Liver (tissue), 9 donors: Measurements from ENCODE around the gene TSHZ2. TPM values are rescaled to one million over a fixed set of nuclear protein-coding genes. Genes with fewer than 3 reads are reported as not detected.

Experiments used
- DNase-seq: peaks from one replicate; pipeline ENCODE4 v3.0.0-alpha.2; 2017; ENCODE audit warnings: low spot score
- H3K27ac ChIP-seq, 2 donors: one replicate each; pipeline ENCODE4 v1.7.0; 2013; ENCODE audit warnings: inconsistent platforms in 2 of 2, low read length in 2 of 2, control low read depth in 1 of 2, low read depth in 1 of 2, mild to moderate bottlenecking in 1 of 2
- H3K27me3 ChIP-seq, 4 donors: one replicate each; pipeline versions ENCODE4 v1.6.1 to v1.7.0; 2013; ENCODE audit warnings: low read length in 3 of 4, inconsistent platforms in 1 of 4, mild to moderate bottlenecking in 1 of 4, moderate library complexity in 1 of 4; ENCODE audit not compliant: control insufficient read depth in 4 of 4, insufficient read depth in 4 of 4
- H3K36me3 ChIP-seq, 4 donors: one replicate each; pipeline versions ENCODE4 v1.6.1 to v1.7.0; 2013; ENCODE audit warnings: low read length in 3 of 4, mild to moderate bottlenecking in 3 of 4, low read depth in 1 of 4, moderate library complexity in 1 of 4; ENCODE audit not compliant: control insufficient read depth in 4 of 4, insufficient read depth in 3 of 4
- H3K4me1 ChIP-seq, 4 donors: one replicate each; pipeline versions ENCODE4 v1.6.1 to v1.7.0; 2013; ENCODE audit warnings: low read length in 3 of 4, mild to moderate bottlenecking in 3 of 4, moderate library complexity in 1 of 4; ENCODE audit not compliant: control insufficient read depth in 4 of 4, insufficient read depth in 4 of 4
- H3K4me3 ChIP-seq, 3 donors: one replicate each; pipeline versions ENCODE4 v1.6.1 to v1.7.0; 2013; ENCODE audit warnings: low read length in 3 of 3, control low read depth in 1 of 3, low read depth in 1 of 3, mild to moderate bottlenecking in 1 of 3
- H3K9ac ChIP-seq, 2 donors: one replicate each; pipeline ENCODE4 v1.7.0; 2013; ENCODE audit warnings: low read length in 2 of 2, mild to moderate bottlenecking in 2 of 2, moderate library complexity in 2 of 2, control low read depth in 1 of 2, low read depth in 1 of 2
- H3K9me3 ChIP-seq, 4 donors: one replicate each; pipeline versions ENCODE4 v1.6.1 to v1.7.0; 2013; ENCODE audit warnings: low read length in 3 of 4; ENCODE audit not compliant: control insufficient read depth in 4 of 4
- EGR1 ChIP-seq, 2 donors: IDR thresholded peaks; 2 replicates each; pipeline ENCODE4 v1.6.1; 2016 to 2018; ENCODE audit warnings: antibody characterized with exemption in 2 of 2, low read depth in 2 of 2
- FOXA2 ChIP-seq: IDR thresholded peaks from 2 replicates; pipeline ENCODE4 v1.6.1; 2016; ENCODE audit warnings: antibody characterized with exemption
- GABPA ChIP-seq, 2 donors: IDR thresholded peaks in 1 of 2; conservative IDR thresholded peaks in 1 of 2; 2 replicates each; pipeline ENCODE4 v1.6.1; 2016; ENCODE audit warnings: antibody characterized with exemption in 2 of 2, mild to moderate bottlenecking in 1 of 2, moderate library complexity in 1 of 2
- HNF4A ChIP-seq, 2 donors: conservative IDR thresholded peaks; 2 replicates each; pipeline ENCODE4 v1.6.1; 2016; ENCODE audit warnings: antibody characterized with exemption in 2 of 2, mild to moderate bottlenecking in 2 of 2
- HNF4G ChIP-seq: IDR thresholded peaks from 2 replicates; pipeline ENCODE4 v1.6.1; 2016; ENCODE audit warnings: antibody characterized with exemption
- JUND ChIP-seq, 2 donors: IDR thresholded peaks; 2 replicates each; pipeline ENCODE4 v1.6.1; 2016; ENCODE audit warnings: antibody characterized with exemption in 2 of 2
- NR2F2 ChIP-seq: IDR thresholded peaks from 2 replicates; pipeline ENCODE4 v1.6.1; 2016; ENCODE audit warnings: antibody characterized with exemption
- RAD21 ChIP-seq, 2 donors: IDR thresholded peaks; 2 replicates each; pipeline ENCODE4 v1.6.1; 2016; ENCODE audit warnings: antibody characterized with exemption in 2 of 2, mild to moderate bottlenecking in 2 of 2
- RXRA ChIP-seq, 2 donors: IDR thresholded peaks; 2 replicates each; pipeline ENCODE4 v1.6.1; 2017 to 2018; ENCODE audit warnings: antibody characterized with exemption in 2 of 2, mild to moderate bottlenecking in 1 of 2
- SP1 ChIP-seq: IDR thresholded peaks from 2 replicates; pipeline ENCODE4 v1.6.1; 2018; ENCODE audit warnings: antibody characterized with exemption, mild to moderate bottlenecking
- TAF1 ChIP-seq: conservative IDR thresholded peaks from 2 replicates; pipeline ENCODE4 v1.6.1; 2016; ENCODE audit warnings: antibody characterized with exemption, mild to moderate bottlenecking
- WGBS: extraction: QIAGEN DNeasy Blood & Tissue Kit; methylation state at CpG from one replicate; pipeline ENCODE4 v1.1.7; 2013; 5-methylcytosine and 5-hydroxymethylcytosine counted together
- polyA plus RNA-seq, 2 donors: library from polyadenylated mRNA; stranded (reverse) in 1 of 2; unstranded in 1 of 2; fragments of 200-250 nt in 1 of 2; fragments of >200 nt in 1 of 2; fragmentation: Nextera tagmentation in 1 of 2; extraction: Ambion mirVana in 1 of 2; gene quantifications; one replicate each; pipeline versions ENCODE4 v1.2.1 to v1.2.3, GENCODE V29; 2013 to 2015
- total RNA-seq, 2 donors: library from RNA; depleted of rRNA; stranded (reverse); fragments of >200 nt; gene quantifications; one replicate each; pipeline ENCODE4 v1.2.3, GENCODE V29; 2014
- TF ChIP-seq, protein P1 (sequence below): IDR thresholded peaks from 2 replicates; pipeline ENCODE4 v1.6.1; 2016; ENCODE audit warnings: antibody characterized with exemption, mild to moderate bottlenecking
- TF ChIP-seq, protein P2 (sequence below): fragments of 150-350 bp; IDR thresholded peaks from 2 replicates; pipeline ENCODE4 v1.5.1; 2017; ENCODE audit warnings: improper control_type of control experiment, low read depth, low read length; ENCODE audit not compliant: missing input control
- TF ChIP-seq, protein P3 (sequence below): IDR thresholded peaks from 2 replicates; pipeline ENCODE4 v1.6.1; 2016; ENCODE audit warnings: antibody characterized with exemption
- TF ChIP-seq, protein P4 (sequence below): IDR thresholded peaks from 2 replicates; pipeline ENCODE4 v1.6.1; 2016; ENCODE audit warnings: antibody characterized with exemption
- TF ChIP-seq, protein P5 (sequence below): IDR thresholded peaks from 2 replicates; pipeline ENCODE4 v1.6.1; 2016; ENCODE audit warnings: antibody characterized with exemption
- donor health status: healthy.
- donor health status: healthy.
- donor health status: healthy.
- donor health status: healthy.
- donor health status: healthy.

The TSHZ2 gene
- total and polyA plus RNA-seq, 4 donors = 2.9 to 11.3 (median 7.8) TPM

DNA sequence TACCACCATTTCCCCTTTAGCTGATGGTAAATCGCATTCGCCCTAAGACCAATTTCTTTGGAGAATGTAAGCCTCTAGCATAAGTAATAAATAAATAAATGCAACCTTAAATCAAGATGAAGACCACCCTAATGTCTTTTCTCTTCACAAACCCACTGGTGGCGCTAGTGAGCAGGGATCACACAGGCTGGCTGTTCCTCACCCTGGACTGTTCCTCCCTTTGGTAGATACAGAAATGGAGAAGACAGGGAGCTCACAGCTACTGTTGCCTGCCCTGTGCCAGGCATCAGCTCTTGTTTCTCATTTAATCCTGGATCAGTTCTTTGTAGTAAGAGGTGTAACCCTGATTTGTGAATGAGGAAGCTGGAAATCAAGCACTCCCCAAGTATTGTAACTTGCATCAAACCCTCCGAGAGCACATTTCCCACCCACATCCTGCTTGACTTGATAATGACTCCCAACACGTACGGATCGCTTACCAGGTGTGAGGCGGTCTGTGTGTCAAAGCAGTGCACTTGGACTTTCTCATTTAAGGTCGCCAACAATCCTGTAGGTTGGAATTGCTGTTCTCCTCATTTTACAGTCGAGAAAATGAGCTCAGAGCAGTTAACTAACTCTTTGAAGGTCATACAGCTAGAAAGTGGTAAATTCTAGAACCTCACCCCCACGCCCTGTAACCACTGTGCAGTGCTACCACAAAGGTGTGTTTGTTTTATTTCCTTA, 236.1 kb downstream of the TSHZ2 start (continued):
- TF ChIP-seq, protein P1, sequence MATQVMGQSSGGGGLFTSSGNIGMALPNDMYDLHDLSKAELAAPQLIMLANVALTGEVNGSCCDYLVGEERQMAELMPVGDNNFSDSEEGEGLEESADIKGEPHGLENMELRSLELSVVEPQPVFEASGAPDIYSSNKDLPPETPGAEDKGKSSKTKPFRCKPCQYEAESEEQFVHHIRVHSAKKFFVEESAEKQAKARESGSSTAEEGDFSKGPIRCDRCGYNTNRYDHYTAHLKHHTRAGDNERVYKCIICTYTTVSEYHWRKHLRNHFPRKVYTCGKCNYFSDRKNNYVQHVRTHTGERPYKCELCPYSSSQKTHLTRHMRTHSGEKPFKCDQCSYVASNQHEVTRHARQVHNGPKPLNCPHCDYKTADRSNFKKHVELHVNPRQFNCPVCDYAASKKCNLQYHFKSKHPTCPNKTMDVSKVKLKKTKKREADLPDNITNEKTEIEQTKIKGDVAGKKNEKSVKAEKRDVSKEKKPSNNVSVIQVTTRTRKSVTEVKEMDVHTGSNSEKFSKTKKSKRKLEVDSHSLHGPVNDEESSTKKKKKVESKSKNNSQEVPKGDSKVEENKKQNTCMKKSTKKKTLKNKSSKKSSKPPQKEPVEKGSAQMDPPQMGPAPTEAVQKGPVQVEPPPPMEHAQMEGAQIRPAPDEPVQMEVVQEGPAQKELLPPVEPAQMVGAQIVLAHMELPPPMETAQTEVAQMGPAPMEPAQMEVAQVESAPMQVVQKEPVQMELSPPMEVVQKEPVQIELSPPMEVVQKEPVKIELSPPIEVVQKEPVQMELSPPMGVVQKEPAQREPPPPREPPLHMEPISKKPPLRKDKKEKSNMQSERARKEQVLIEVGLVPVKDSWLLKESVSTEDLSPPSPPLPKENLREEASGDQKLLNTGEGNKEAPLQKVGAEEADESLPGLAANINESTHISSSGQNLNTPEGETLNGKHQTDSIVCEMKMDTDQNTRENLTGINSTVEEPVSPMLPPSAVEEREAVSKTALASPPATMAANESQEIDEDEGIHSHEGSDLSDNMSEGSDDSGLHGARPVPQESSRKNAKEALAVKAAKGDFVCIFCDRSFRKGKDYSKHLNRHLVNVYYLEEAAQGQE = no peak
- TF ChIP-seq HNF4A (conservative IDR thresholded peaks at IDR 0.05) = no peak
- TF ChIP-seq, protein P2, sequence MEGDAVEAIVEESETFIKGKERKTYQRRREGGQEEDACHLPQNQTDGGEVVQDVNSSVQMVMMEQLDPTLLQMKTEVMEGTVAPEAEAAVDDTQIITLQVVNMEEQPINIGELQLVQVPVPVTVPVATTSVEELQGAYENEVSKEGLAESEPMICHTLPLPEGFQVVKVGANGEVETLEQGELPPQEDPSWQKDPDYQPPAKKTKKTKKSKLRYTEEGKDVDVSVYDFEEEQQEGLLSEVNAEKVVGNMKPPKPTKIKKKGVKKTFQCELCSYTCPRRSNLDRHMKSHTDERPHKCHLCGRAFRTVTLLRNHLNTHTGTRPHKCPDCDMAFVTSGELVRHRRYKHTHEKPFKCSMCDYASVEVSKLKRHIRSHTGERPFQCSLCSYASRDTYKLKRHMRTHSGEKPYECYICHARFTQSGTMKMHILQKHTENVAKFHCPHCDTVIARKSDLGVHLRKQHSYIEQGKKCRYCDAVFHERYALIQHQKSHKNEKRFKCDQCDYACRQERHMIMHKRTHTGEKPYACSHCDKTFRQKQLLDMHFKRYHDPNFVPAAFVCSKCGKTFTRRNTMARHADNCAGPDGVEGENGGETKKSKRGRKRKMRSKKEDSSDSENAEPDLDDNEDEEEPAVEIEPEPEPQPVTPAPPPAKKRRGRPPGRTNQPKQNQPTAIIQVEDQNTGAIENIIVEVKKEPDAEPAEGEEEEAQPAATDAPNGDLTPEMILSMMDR = no peak
- TF ChIP-seq, protein P3, sequence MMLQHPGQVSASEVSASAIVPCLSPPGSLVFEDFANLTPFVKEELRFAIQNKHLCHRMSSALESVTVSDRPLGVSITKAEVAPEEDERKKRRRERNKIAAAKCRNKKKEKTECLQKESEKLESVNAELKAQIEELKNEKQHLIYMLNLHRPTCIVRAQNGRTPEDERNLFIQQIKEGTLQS = no peak
- TF ChIP-seq JUND (IDR thresholded peaks at IDR 0.05) = no peak
- no peak for TF ChIP-seq HNF4G
- no peak for TF ChIP-seq RXRA (IDR thresholded peaks at IDR 0.05)
- TF ChIP-seq EGR1 (IDR thresholded peaks at IDR 0.05; ENCODE audit: low read depth in 2 of 2) = no peak
- TF ChIP-seq SP1 = no peak

DNA sequence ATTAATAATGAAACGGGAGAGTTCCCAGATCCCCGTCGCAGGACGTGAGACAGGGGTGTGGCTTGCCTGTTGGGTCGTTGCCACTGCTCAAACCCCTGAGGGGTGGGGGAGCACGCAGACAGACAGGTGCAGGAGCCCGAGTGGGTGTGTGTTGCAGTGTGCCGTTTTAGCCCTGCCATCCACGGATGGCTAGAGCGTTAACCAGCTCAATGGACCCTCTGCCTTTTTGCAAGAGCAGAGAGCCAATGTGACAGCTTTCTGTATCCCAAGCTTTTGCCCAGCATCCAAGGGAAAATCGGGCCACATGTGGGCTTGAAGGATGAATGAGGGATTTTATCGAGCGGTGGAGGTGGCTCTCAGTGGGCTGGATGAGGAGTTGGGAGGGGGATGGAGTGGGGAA, 237.9 kb downstream of the TSHZ2 start:
- TF ChIP-seq HNF4G (no peak), GABPA (IDR thresholded peaks at IDR 0.05 in 1 of 2, conservative IDR thresholded peaks at IDR 0.05 in 1 of 2) (no peak)
- TF ChIP-seq, protein P4, sequence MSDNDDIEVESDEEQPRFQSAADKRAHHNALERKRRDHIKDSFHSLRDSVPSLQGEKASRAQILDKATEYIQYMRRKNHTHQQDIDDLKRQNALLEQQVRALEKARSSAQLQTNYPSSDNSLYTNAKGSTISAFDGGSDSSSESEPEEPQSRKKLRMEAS = no peak
- Histone ChIP-seq H3K9ac (no peak overlapping the region), H3K4me1 (peaks cover 0 to 2% (median 0%) of the 10 kb centered on the region in 4 donors), H3K36me3 (no peaks in the 10 kb centered on the region), H3K4me3 (no peak overlapping the region), H3K27ac (no peak overlapping the region), H3K27me3 (no peaks in the 10 kb centered on the region), H3K9me3 (no peaks in the 10 kb centered on the region)
- WGBS = 90% methylated on average over 13 of the region's 13 CpGs
- no peak for DNase-seq

DNA sequence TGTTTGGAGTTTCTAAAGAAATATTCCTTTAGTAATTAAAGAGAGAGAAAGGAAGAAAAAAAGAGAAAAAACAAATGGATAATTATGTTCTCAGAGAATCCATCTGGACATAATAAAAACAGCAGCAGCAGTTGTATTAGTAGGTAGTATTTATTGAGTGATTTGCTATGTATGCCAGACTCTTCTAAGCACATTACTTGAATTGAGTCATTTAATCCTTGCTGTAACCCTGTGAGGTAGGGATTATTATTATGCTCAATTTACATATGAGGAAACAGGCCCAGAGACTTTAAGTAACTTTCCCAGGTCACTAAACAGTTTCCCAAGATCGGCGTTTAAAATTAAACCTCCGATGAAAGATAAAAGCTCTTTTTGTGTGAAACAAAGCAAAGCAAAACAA, 238.8 kb downstream of the TSHZ2 start:
- DNase-seq = no peak
- Histone ChIP-seq H3K27ac (no peak overlapping the region), H3K4me3 (no peak overlapping the region), H3K9ac (no peak overlapping the region), H3K4me1 (peaks cover 0 to 2% (median 0%) of the 10 kb centered on the region in 4 donors), H3K9me3 (no peaks in the 10 kb centered on the region), H3K27me3 (no peaks in the 10 kb centered on the region), H3K36me3 (no peaks in the 10 kb centered on the region)
- WGBS = 95% methylated on average over 3 of the region's 3 CpGs
- TF ChIP-seq, protein P5, sequence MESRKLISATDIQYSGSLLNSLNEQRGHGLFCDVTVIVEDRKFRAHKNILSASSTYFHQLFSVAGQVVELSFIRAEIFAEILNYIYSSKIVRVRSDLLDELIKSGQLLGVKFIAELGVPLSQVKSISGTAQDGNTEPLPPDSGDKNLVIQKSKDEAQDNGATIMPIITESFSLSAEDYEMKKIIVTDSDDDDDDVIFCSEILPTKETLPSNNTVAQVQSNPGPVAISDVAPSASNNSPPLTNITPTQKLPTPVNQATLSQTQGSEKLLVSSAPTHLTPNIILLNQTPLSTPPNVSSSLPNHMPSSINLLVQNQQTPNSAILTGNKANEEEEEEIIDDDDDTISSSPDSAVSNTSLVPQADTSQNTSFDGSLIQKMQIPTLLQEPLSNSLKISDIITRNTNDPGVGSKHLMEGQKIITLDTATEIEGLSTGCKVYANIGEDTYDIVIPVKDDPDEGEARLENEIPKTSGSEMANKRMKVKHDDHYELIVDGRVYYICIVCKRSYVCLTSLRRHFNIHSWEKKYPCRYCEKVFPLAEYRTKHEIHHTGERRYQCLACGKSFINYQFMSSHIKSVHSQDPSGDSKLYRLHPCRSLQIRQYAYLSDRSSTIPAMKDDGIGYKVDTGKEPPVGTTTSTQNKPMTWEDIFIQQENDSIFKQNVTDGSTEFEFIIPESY = no peak
- TF ChIP-seq TAF1 (no peak), NR2F2 (no peak), RAD21 (IDR thresholded peaks at IDR 0.05) (no peak), FOXA2 (no peak), HNF4G (no peak), HNF4A (conservative IDR thresholded peaks at IDR 0.05) (no peak), SP1 (no peak), EGR1 (IDR thresholded peaks at IDR 0.05; ENCODE audit: low read depth in 2 of 2) (no peak), GABPA (IDR thresholded peaks at IDR 0.05 in 1 of 2, conservative IDR thresholded peaks at IDR 0.05 in 1 of 2) (no peak), RXRA (IDR thresholded peaks at IDR 0.05) (no peak)
- TF ChIP-seq, protein P4 = no peak
- TF ChIP-seq, protein P1 = no peak
